ENCODE results near the gene CACHD1. TPM values are rescaled to one million over a fixed set of nuclear protein-coding genes. Genes with fewer than 3 reads are reported as not detected.

The CACHD1 gene
- total RNA-seq, 1 donor from 2014 or later = 32.0 TPM

GRCh38 chr1:64561993-64562392 lies 92.1 kb downstream of the CACHD1 start:
- H3K36me3 ChIP-seq = peaks cover 6% of the 10 kb centered on the region
- ATAC-seq (no peak), DNase-seq (no peak)
- intact Hi-C loops (cut with DNase I) = no loop called here
- no peaks in the 10 kb centered on the region for H3K27me3 ChIP-seq (ENCODE audit: low read depth)
- H3K9me3 ChIP-seq = peaks cover 3% of the 10 kb centered on the region
- H3K4me1 ChIP-seq = peaks cover 11% of the 10 kb centered on the region
- no peak overlapping the region for H3K4me3 ChIP-seq
- no peak for TF ChIP-seq CTCF (IDR thresholded peaks at IDR 0.05)
- H3K27ac ChIP-seq = no peak overlapping the region

- ATAC-seq (no peak), DNase-seq (no peak)
- no peak for TF ChIP-seq CTCF (IDR thresholded peaks at IDR 0.05)
- Histone ChIP-seq H3K36me3 (no peaks in the 10 kb centered on the region), H3K4me3 (no peak overlapping the region), H3K27ac (no peak overlapping the region), H3K27me3 (ENCODE audit: low read depth) (no peaks in the 10 kb centered on the region), H3K4me1 (peaks cover 14% of the 10 kb centered on the region), H3K9me3 (peaks cover 3% of the 10 kb centered on the region)
- intact Hi-C loops (cut with DNase I) = no loop called here
Measured at GRCh38 chr1:64563958-64564565, 94.1 kb downstream of the CACHD1 start.

- Histone ChIP-seq H3K9me3 (peaks cover 3% of the 10 kb centered on the region), H3K27ac (no peak overlapping the region), H3K36me3 (no peaks in the 10 kb centered on the region), H3K4me1 (peaks cover 22% of the 10 kb centered on the region), H3K27me3 (ENCODE audit: low read depth) (no peaks in the 10 kb centered on the region), H3K4me3 (no peak overlapping the region)
- TF ChIP-seq CTCF (IDR thresholded peaks at IDR 0.05) = no peak
- intact Hi-C loops (cut with DNase I) = no loop called here
- DNase-seq = no peak
- no peak for ATAC-seq
Measured at GRCh38 chr1:64564891-64565290, 95.0 kb downstream of the CACHD1 start.

- Histone ChIP-seq H3K4me3 (no peak overlapping the region), H3K4me1 (peaks cover 25% of the 10 kb centered on the region), H3K36me3 (no peaks in the 10 kb centered on the region), H3K27me3 (ENCODE audit: low read depth) (no peaks in the 10 kb centered on the region), H3K27ac (no peak overlapping the region), H3K9me3 (peaks cover 2% of the 10 kb centered on the region)
- ATAC-seq = no peak
- intact Hi-C loops (cut with DNase I) = no loop called here
- no peak for TF ChIP-seq CTCF (IDR thresholded peaks at IDR 0.05)
- DNase-seq = no peak
Measured at GRCh38 chr1:64567426-64568170, 97.7 kb downstream of the CACHD1 start.

- TF ChIP-seq CTCF (IDR thresholded peaks at IDR 0.05) = no peak
- H3K27me3 ChIP-seq (ENCODE audit: low read depth) = no peaks in the 10 kb centered on the region
- DNase-seq = no peak
- H3K4me1 ChIP-seq = peaks cover 28% of the 10 kb centered on the region
- H3K9me3 ChIP-seq = no peaks in the 10 kb centered on the region
- H3K4me3 ChIP-seq = no peak overlapping the region
- no peak for ATAC-seq
- H3K36me3 ChIP-seq = no peaks in the 10 kb centered on the region
- intact Hi-C loops (cut with DNase I) = no loop called here
- no peak overlapping the region for H3K27ac ChIP-seq
Measured at GRCh38 chr1:64568171-64568450, 98.2 kb downstream of the CACHD1 start.
